Hepatocyte (in vitro differentiated cells): ENCODE results near the gene ITM2B. TPM values are rescaled to one million over a fixed set of nuclear protein-coding genes. Genes with fewer than 3 reads are reported as not detected.

Experiments
- DNase-seq: peaks from one replicate; pipeline ENCODE4 v3.0.0-alpha.2; 2016; ENCODE audit warnings: low spot score
- H2AFZ ChIP-seq: fragments of 200-600 bp; sonication (generic); 2 replicates; pipeline ENCODE4 v1.6.0; 2016; ENCODE audit warnings: antibody characterized with exemption, mild to moderate bottlenecking
- H3K27ac ChIP-seq: fragments of 200-600 bp; sonication (generic); 2 replicates; pipeline ENCODE4 v1.5.1; 2016; ENCODE audit warnings: mild to moderate bottlenecking
- H3K27me3 ChIP-seq: fragments of 200-600 bp; sonication (generic); 2 replicates; pipeline ENCODE4 v1.6.1; 2016
- H3K36me3 ChIP-seq: fragments of 200-600 bp; sonication (generic); replicated peaks from 2 replicates; pipeline ENCODE4 v1.5.1; 2016; ENCODE audit warnings: low read depth; ENCODE audit not compliant: insufficient read depth
- H3K4me1 ChIP-seq: fragments of 200-600 bp; sonication (generic); 2 replicates; pipeline ENCODE4 v1.5.1; 2016; ENCODE audit warnings: mild to moderate bottlenecking, moderate library complexity; ENCODE audit not compliant: insufficient read depth
- H3K4me2 ChIP-seq: fragments of 200-600 bp; sonication (generic); 2 replicates; pipeline ENCODE4 v1.6.0; 2016
- H3K4me3 ChIP-seq: fragments of 200-600 bp; sonication (generic); 2 replicates; pipeline ENCODE4 v1.5.1; 2016; ENCODE audit warnings: mild to moderate bottlenecking
- H3K79me2 ChIP-seq: fragments of 200-600 bp; sonication (generic); 2 replicates; pipeline ENCODE4 v1.6.0; 2017; ENCODE audit warnings: mild to moderate bottlenecking
- H3K9me2 ChIP-seq: fragments of 200-600 bp; sonication (generic); replicated peaks from 2 replicates; pipeline ENCODE4 v1.6.0; 2017; ENCODE audit warnings: mild to moderate bottlenecking; ENCODE audit not compliant: insufficient read depth
- H3K9me3 ChIP-seq: fragments of 200-600 bp; sonication (generic); 2 replicates; pipeline ENCODE4 v1.5.1; 2016; ENCODE audit warnings: low read depth, mild to moderate bottlenecking
- H4K20me1 ChIP-seq: fragments of 200-600 bp; sonication (generic); 2 replicates; pipeline ENCODE4 v1.6.0; 2016; ENCODE audit warnings: mild to moderate bottlenecking; ENCODE audit not compliant: insufficient read depth, poor library complexity, severe bottlenecking
- CTCF ChIP-seq: fragments of 200-600 bp; sonication (generic); IDR thresholded peaks from 2 replicates; pipeline ENCODE4 v1.5.1; 2016; ENCODE audit warnings: antibody characterized with exemption, mild to moderate bottlenecking; ENCODE audit not compliant: poor library complexity
- EZH2 ChIP-seq: fragments of 200-600 bp; sonication (generic); IDR thresholded peaks from 2 replicates; pipeline ENCODE4 v1.6.1; 2016; ENCODE audit warnings: antibody characterized with exemption, mild to moderate bottlenecking, borderline replicate concordance
- EZH2phosphoT487 ChIP-seq: fragments of 200-600 bp; sonication (generic); IDR thresholded peaks from one replicate; pipeline ENCODE4 v1.6.1; 2018; ENCODE audit warnings: antibody characterized with exemption, mild to moderate bottlenecking, low read depth, moderate library complexity; ENCODE audit not compliant: unreplicated experiment, severe bottlenecking
- WGBS: methylation state at CpG from one replicate; pipeline ENCODE4 v1.1.6; 2016; ENCODE audit warnings: low lambda C conversion rate; ENCODE audit errors: missing lambda C conversion rate; 5-methylcytosine and 5-hydroxymethylcytosine counted together
- polyA plus RNA-seq: library from polyadenylated mRNA; unstranded; fragments of >200 nt; fragmentation: Nextera tagmentation; extraction: Ambion mirVana; gene quantifications from 2 replicates; pipeline ENCODE4 v1.2.1, GENCODE V29; 2016
- total RNA-seq: library from RNA; depleted of rRNA; stranded (reverse); fragments of >200 nt; gene quantifications from 2 replicates; pipeline ENCODE4 v1.2.3, GENCODE V29; 2014

ITM2B gene
- total and polyA plus RNA-seq, 2 experiments from 2014 or later = 449 to 588 TPM

GRCh38 chr13:48244159-48244558 lies 11.2 kb downstream of the ITM2B start:
- Histone ChIP-seq H3K27me3 (no peaks in the 10 kb centered on the region), H3K4me2 (no peak overlapping the region), H3K9me3 (no peaks in the 10 kb centered on the region), H3K4me1 (peaks cover 7% of the 10 kb centered on the region), H3K9me2 (no peaks in the 10 kb centered on the region), H3K27ac (no peak overlapping the region), H4K20me1 (peaks cover 79% of the 10 kb centered on the region), H3K79me2 (peaks cover 99% of the 10 kb centered on the region), H3K36me3 (no peaks in the 10 kb centered on the region), H3K4me3 (no peak overlapping the region), H2AFZ (no peak overlapping the region)
- DNase-seq = no peak
- no peak for TF ChIP-seq EZH2phosphoT487
- no peak for TF ChIP-seq CTCF
- no peak for TF ChIP-seq EZH2
- 100% methylated on average over 1 of the region's 1 CpG for WGBS

GRCh38 chr13:48246102-48246501 lies 13.1 kb downstream of the ITM2B start:
- Histone ChIP-seq H3K27me3 (no peaks in the 10 kb centered on the region), H3K9me2 (no peaks in the 10 kb centered on the region), H3K27ac (no peak overlapping the region), H3K4me3 (no peak overlapping the region), H3K36me3 (no peaks in the 10 kb centered on the region), H4K20me1 (peaks cover 65% of the 10 kb centered on the region), H3K4me2 (no peak overlapping the region), H2AFZ (no peak overlapping the region), H3K9me3 (no peaks in the 10 kb centered on the region), H3K79me2 (peaks cover 98% of the 10 kb centered on the region), H3K4me1 (peaks cover 7% of the 10 kb centered on the region)
- WGBS = 87% methylated on average over 2 of the region's 2 CpGs
- no peak for TF ChIP-seq EZH2phosphoT487
- no peak for DNase-seq

GRCh38 chr13:48249018-48249417 lies 16.0 kb downstream of the ITM2B start:
- WGBS = 100% methylated on average over 2 of the region's 2 CpGs
- TF ChIP-seq EZH2phosphoT487 (no peak), EZH2 (no peak), CTCF (no peak)
- Histone ChIP-seq H4K20me1 (peaks cover 37% of the 10 kb centered on the region), H3K9me3 (no peaks in the 10 kb centered on the region), H3K9me2 (no peaks in the 10 kb centered on the region), H3K79me2 (peaks cover 94% of the 10 kb centered on the region), H3K4me3 (no peak overlapping the region), H3K4me2 (no peak overlapping the region), H2AFZ (no peak overlapping the region), H3K4me1 (peaks cover 7% of the 10 kb centered on the region), H3K36me3 (no peaks in the 10 kb centered on the region), H3K27me3 (no peaks in the 10 kb centered on the region), H3K27ac (no peak overlapping the region)
- DNase-seq = no peak

GRCh38 chr13:48251611-48252081 lies 18.6 kb downstream of the ITM2B start:
- Histone ChIP-seq H3K4me2 (no peak overlapping the region), H3K27ac (no peak overlapping the region), H4K20me1 (peaks cover 27% of the 10 kb centered on the region), H3K4me3 (no peak overlapping the region), H2AFZ (no peak overlapping the region), H3K9me2 (no peaks in the 10 kb centered on the region), H3K36me3 (no peaks in the 10 kb centered on the region), H3K4me1 (peaks cover 8% of the 10 kb centered on the region), H3K27me3 (no peaks in the 10 kb centered on the region), H3K79me2 (peaks cover 77% of the 10 kb centered on the region), H3K9me3 (no peaks in the 10 kb centered on the region)
- WGBS = 88% methylated on average over 3 of the region's 3 CpGs
- TF ChIP-seq EZH2phosphoT487 = no peak
- no peak for TF ChIP-seq EZH2
- no peak for TF ChIP-seq CTCF
- DNase-seq = no peak
